Omental fat pad (tissue), 4 donors: Measurements from ENCODE around the gene ANKS1B. TPM values are rescaled to one million over a fixed set of nuclear protein-coding genes. Genes with fewer than 3 reads are reported as not detected.
"Not testable (repeated sequence)": the region's sequence is repeated elsewhere in the genome, so short reads cannot be mapped to it uniquely, and the experiment has no call there.

Source experiments
- ATAC-seq: fragments of 150-250 bp; one replicate; pipeline ENCODE4 v1.9.1; 2016; ENCODE audit warnings: mild to moderate bottlenecking, moderate library complexity; ENCODE audit not compliant: low FRiP score
- DNase-seq: peaks from one replicate; pipeline ENCODE4 v3.0.0-alpha.2; 2019; ENCODE audit warnings: low spot score
- total RNA-seq, 4 donors: library from RNA; depleted of rRNA; stranded (reverse); fragments of >200 nt; gene quantifications; one replicate each; pipeline ENCODE4 v1.1.0, GENCODE V29; 2016
- TF ChIP-seq, protein P1 (sequence below), 3 donors: fragments of 450-650 bp; IDR thresholded peaks; one replicate each; pipeline ENCODE4 v1.5.1; 2016 to 2017; ENCODE audit warnings: antibody characterized with exemption in 3 of 3, mild to moderate bottlenecking in 3 of 3, moderate library complexity in 2 of 3

The ANKS1B gene
- total RNA-seq, 4 donors from 2014 or later, result 5.5 to 26.4 (median 7.6) TPM

GRCh38 chr12:98970950-98971349, 1013.8 kb downstream of the ANKS1B start:
- TF ChIP-seq, protein P1, sequence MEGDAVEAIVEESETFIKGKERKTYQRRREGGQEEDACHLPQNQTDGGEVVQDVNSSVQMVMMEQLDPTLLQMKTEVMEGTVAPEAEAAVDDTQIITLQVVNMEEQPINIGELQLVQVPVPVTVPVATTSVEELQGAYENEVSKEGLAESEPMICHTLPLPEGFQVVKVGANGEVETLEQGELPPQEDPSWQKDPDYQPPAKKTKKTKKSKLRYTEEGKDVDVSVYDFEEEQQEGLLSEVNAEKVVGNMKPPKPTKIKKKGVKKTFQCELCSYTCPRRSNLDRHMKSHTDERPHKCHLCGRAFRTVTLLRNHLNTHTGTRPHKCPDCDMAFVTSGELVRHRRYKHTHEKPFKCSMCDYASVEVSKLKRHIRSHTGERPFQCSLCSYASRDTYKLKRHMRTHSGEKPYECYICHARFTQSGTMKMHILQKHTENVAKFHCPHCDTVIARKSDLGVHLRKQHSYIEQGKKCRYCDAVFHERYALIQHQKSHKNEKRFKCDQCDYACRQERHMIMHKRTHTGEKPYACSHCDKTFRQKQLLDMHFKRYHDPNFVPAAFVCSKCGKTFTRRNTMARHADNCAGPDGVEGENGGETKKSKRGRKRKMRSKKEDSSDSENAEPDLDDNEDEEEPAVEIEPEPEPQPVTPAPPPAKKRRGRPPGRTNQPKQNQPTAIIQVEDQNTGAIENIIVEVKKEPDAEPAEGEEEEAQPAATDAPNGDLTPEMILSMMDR (IDR thresholded peaks at IDR 0.05), result no peak
- ATAC-seq (no peak), DNase-seq (no peak)

- no peak for ATAC-seq
- TF ChIP-seq, protein P1 (IDR thresholded peaks at IDR 0.05), result no peak
- no peak for DNase-seq
These were observed 1014.5 kb downstream of the ANKS1B start for GRCh38 chr12:98970210-98970609.

GRCh38 chr12:98968896-98969295, 1015.8 kb downstream of the ANKS1B start:
- DNase-seq (no peak), ATAC-seq (no peak)
- TF ChIP-seq, protein P1 (IDR thresholded peaks at IDR 0.05), result no peak

- ATAC-seq, DNase-seq: not testable (repeated sequence)
These were observed 1027.6 kb downstream of the ANKS1B start for GRCh38 chr12:98957135-98957534.

- TF ChIP-seq, protein P1 (IDR thresholded peaks at IDR 0.05), result no peak
- DNase-seq, result no peak
- no peak for ATAC-seq
These were observed 1029.5 kb downstream of the ANKS1B start for GRCh38 chr12:98955284-98955683.

GRCh38 chr12:98954506-98954905, 1030.2 kb downstream of the ANKS1B start:
- no peak for DNase-seq
- TF ChIP-seq, protein P1 (IDR thresholded peaks at IDR 0.05), result no peak
- ATAC-seq, result no peak

- DNase-seq (no peak), ATAC-seq (no peak)
- TF ChIP-seq, protein P1 (IDR thresholded peaks at IDR 0.05), result no peak
These were observed 1033.3 kb downstream of the ANKS1B start for GRCh38 chr12:98951406-98951805.
